Measurements from ENCODE around the gene SLC16A10. TPM values are rescaled to one million over a fixed set of nuclear protein-coding genes. Genes with fewer than 3 reads are reported as not detected.

The SLC16A10 gene
- total RNA-seq, 8 experiments from 2014 or later: 0.20 to 8.5 (median 4.1) TPM

DNA sequence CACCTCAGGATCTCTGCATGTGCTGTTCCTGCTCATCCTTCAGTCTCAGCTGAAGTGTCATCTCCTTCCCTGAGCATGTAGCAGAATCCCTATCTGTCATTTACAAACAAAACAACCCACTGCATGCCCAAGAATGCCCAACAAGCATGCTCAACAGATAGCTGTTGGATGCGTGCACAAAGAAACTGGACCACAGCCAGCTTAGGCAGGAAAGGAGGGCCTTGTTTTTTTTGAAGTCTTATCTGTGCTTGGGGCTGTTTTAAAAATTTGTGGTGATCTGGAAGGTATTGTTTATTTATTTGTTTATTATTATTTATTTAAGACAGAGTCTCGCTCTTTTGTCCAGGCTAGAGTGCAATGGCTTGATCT is 18.5 kb upstream of the SLC16A10 start:
- H3K4me3 ChIP-seq: no peak overlapping the region
- H3K27ac ChIP-seq: no peak overlapping the region
- 13 to 100% (median 83%) methylated on average over 1 to 2 of the region's 2 CpGs; no CpG with 5 or more reads in 3 of the 10 experiments for WGBS, 10 experiments
- ATAC-seq (replicated peaks in 6 of 8): no peak
- in situ Hi-C loops (cut with MboI; ENCODE audit: low pct_unique_long_range_greater_than_20kb in 2 of 9, low sequenced_read_pairs in 9 of 9, unreplicated experiment in 9 of 9): loop anchor here in 3 of 9 experiments (25.0 kb wide), 2 partner anchors 143 to 968 kb away; no protein-coding TSS in a partner anchor
- H3K4me1 ChIP-seq (replicated peaks in 1 of 2): no peaks in the 10 kb centered on the region

DNA sequence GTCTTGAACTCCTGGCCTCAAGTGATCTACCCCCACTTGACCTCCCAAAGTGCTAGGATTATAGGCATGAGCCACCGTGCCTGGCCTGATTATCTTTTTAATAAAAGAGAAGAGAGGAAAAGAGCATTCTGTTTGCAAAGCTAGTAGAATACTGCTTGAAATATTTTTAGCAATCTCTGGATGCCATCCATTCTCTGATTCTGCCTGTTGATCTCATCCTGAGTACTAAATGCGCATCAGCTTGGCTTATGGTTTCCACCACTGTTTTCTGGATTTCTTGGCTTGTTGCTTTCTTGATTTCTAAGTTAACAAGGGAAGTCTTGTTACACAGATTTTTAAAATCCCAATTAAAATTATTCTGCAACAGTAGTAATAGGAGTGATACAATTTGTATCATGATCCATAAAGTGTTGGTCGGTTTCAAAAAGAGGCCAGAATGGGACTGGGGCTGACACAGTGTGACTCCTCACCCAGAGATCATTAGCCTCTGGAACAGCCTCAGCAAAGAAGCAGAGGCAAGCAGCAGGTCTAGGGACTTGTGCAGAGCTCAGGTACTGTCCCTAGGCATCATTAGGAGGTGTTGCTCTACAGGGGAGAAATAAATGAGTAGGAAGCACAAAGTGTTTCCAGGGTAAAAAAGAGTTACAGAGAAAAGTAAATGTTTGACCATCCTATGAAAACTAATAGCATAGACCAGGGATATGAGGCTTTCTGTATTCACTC is 17.8 kb upstream of the SLC16A10 start:
- in situ Hi-C loops (cut with MboI; ENCODE audit: low pct_unique_long_range_greater_than_20kb in 2 of 9, low sequenced_read_pairs in 9 of 9, unreplicated experiment in 9 of 9): loop anchor here in 3 of 9 experiments (25.0 kb wide), 2 partner anchors 143 to 968 kb away; no protein-coding TSS in a partner anchor
- Histone ChIP-seq H3K4me1 (replicated peaks in 1 of 2) (no peaks in the 10 kb centered on the region), H3K4me3 (no peak overlapping the region), H3K27ac (no peak overlapping the region)
- 0 to 100% (median 89%) methylated on average over 1 to 3 of the region's 3 CpGs; no CpG with 5 or more reads in 1 of the 10 experiments for WGBS, 10 experiments
- peak in 1 of 8 experiments; percentile 53 for ATAC-seq (replicated peaks in 6 of 8)

DNA sequence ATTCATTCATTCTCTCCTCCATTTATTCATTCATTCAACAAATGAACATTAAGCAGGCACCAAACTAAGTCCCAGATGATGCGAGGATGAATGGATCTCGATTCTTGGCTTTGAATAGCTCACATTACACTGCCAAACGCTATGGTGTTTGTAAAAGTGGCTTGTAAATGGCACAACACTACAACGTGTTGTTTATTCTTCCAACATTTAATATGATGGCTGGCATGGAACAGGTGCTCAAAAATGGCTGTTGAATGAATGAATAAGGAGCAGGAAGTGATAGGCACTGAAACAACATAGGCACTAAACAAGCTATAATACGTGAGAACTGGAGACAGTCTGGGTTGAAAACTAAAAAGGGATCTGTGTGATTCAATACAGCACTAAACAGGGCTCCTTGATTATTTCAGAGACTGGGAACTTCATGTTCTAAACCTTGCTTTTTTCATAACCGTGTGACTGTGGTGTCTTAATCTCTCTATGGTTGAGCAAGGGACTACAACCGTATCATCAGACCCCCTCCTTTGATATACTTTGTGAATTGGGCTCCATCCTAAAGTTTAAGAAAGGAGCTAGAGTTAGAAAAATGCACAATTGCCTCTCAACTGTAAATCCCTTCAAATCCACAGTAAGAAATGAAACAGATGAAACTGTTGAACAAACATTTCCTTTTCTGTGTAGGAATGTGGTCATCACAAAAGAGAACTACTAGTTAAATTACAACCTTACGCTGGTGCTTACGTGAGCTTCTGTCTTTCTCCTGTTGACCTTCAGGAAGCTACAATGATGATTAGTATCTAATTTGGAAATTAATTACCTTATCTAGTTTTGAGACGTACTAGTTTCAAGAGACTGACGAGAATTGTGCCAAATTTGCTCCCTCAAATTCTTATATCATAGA is 16.9 kb upstream of the SLC16A10 start:
- Histone ChIP-seq H3K4me3 (no peak overlapping the region), H3K4me1 (replicated peaks in 1 of 2) (no peaks in the 10 kb centered on the region), H3K27ac (no peak overlapping the region)
- 10 to 92% (median 85%) methylated on average over 2 to 11 of the region's 11 CpGs for WGBS, 10 experiments
- no peak for ATAC-seq (replicated peaks in 6 of 8)
- in situ Hi-C loops (cut with MboI; ENCODE audit: low pct_unique_long_range_greater_than_20kb in 2 of 9, low sequenced_read_pairs in 9 of 9, unreplicated experiment in 9 of 9): loop anchor here in 3 of 9 experiments (25.0 kb wide), 2 partner anchors 142 to 967 kb away; no protein-coding TSS in a partner anchor

DNA sequence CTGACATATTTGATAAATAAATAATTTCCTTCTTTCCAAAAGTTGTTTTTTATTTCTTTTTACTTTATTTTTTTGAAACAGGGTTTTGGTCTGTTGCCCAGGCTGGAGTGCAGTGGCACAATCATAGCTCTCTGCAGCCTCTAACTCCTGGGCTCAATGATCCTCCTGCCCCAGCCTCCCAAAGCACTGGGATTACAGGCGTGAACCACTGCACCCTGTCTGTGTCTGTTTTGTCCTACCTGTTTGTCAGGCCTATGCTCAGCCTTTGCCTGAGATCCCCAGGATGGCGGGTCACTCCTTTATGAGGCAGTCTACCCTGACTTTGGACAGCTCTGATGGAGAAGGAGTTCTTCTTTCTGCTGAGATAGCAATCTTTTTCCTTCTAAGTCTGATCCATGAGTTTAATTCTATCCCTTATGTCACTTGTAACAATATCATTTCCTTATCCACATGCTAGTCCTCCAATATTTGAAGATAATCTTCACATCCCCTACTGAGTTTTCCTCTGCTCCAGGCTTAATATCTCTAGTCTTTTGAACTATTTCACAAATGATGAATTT is 14.4 kb upstream of the SLC16A10 start:
- WGBS, 10 experiments: 20 to 100% (median 82%) methylated on average over 1 to 2 of the region's 2 CpGs; no CpG with 5 or more reads in 3 of the 10 experiments
- H3K27ac ChIP-seq: no peak overlapping the region
- no peak overlapping the region for H3K4me3 ChIP-seq
- ATAC-seq (replicated peaks in 6 of 8): no peak
- in situ Hi-C loops (cut with MboI; ENCODE audit: low pct_unique_long_range_greater_than_20kb in 2 of 9, low sequenced_read_pairs in 9 of 9, unreplicated experiment in 9 of 9): loop anchor here in 3 of 9 experiments (25.0 kb wide), 2 partner anchors 139 to 964 kb away; no protein-coding TSS in a partner anchor
- no peaks in the 10 kb centered on the region for H3K4me1 ChIP-seq (replicated peaks in 1 of 2)

DNA sequence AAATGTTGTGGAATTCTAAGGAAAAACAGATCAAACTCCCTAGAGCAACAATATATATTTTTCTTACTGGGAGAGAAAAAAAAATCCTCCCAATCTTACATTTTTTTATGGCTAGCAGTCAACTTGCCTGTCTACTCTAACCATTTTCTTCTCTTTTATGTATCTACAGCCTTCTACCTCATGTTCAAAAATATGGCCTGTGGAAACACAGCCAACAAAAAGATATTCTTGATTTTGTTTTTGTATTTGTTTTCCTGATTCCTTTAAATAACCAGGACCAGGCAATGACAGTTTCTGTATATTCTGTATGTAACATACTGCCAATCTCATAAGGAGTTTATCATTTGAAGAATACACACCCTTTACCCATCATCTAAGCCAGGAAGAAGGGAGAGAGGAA is 13.0 kb upstream of the SLC16A10 start:
- no peak overlapping the region for H3K27ac ChIP-seq
- H3K4me1 ChIP-seq (replicated peaks in 1 of 2): peaks cover 0 to 3% of the 10 kb centered on the region in 2 donors
- ATAC-seq (replicated peaks in 6 of 8): no peak
- in situ Hi-C loops (cut with MboI; ENCODE audit: low pct_unique_long_range_greater_than_20kb in 2 of 9, low sequenced_read_pairs in 9 of 9, unreplicated experiment in 9 of 9): loop anchor here in 3 of 9 experiments (25.0 kb wide), 2 partner anchors 138 to 963 kb away; no protein-coding TSS in a partner anchor
- no peak overlapping the region for H3K4me3 ChIP-seq

DNA sequence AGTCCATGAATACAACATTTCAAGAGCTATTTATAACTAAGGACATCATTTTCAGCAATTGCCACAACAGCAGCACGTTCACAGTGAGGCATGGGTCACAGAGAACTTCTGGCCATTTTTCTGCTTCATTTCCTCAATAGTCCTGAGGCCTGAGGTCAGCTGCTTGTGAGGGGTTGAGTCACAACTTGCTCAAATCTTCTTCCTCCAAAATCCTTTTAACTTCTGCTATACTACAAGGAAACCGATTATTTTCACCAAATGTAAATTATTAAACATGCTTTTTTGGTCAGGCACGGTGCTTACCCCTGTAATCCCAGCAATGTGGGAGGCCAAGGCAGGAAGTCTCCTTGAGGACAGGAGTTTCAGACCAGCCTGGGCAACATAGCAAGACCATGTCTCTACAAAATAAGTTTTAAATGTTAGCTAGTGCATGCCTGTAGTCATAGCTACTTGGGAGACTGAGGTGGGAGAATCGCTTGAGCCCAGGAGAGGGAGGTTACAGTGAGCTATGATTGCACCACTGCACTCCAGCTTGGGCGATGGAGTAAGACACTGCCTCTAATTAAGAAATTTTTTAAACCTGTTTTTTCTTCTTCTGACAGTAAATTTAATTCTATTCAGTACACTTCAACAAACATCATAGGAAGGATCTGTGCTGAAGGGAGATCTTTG is 11.1 kb upstream of the SLC16A10 start:
- Histone ChIP-seq H3K4me3 (no peak overlapping the region), H3K27ac (no peak overlapping the region), H3K4me1 (replicated peaks in 1 of 2) (peaks cover 0 to 3% of the 10 kb centered on the region in 2 donors)
- peak in 1 of 8 experiments; percentile 15 for ATAC-seq (replicated peaks in 6 of 8)
- WGBS, 10 experiments: 41 to 94% (median 75%) methylated on average over 1 to 5 of the region's 5 CpGs; no CpG with 5 or more reads in 2 of the 10 experiments
- in situ Hi-C loops (cut with MboI; ENCODE audit: low pct_unique_long_range_greater_than_20kb in 2 of 9, low sequenced_read_pairs in 9 of 9, unreplicated experiment in 9 of 9): no loop called here

DNA sequence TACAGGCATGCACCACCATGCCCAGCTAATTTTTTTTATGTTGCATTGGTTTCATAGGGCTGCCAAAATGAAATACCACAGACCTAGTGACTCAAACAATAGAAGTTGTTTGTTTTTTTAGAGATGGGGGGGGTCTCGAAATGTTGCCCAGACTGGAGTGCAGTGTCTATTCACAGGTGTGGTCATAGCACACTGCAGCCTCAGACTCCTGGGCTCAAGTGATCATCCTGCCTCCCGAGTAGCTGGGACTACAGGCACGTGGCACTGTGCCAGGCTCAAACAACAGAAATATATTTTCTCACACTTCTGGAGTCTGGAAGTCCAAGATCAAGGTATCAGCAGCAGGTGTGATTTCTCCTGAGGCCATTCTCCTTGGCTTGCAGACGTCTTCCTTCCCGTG is 6.6 kb upstream of the SLC16A10 start:
- H3K4me3 ChIP-seq: no peak overlapping the region
- H3K4me1 ChIP-seq (replicated peaks in 1 of 2): peaks cover 0 to 3% of the 10 kb centered on the region in 2 donors
- no peak overlapping the region for H3K27ac ChIP-seq
- peak in 1 of 8 experiments; percentile 22 for ATAC-seq (replicated peaks in 6 of 8)
- in situ Hi-C loops (cut with MboI; ENCODE audit: low pct_unique_long_range_greater_than_20kb in 2 of 9, low sequenced_read_pairs in 9 of 9, unreplicated experiment in 9 of 9): no loop called here
- WGBS, 10 experiments: 23 to 81% (median 62%) methylated on average over 1 to 5 of the region's 5 CpGs; no CpG with 5 or more reads in 6 of the 10 experiments

DNA sequence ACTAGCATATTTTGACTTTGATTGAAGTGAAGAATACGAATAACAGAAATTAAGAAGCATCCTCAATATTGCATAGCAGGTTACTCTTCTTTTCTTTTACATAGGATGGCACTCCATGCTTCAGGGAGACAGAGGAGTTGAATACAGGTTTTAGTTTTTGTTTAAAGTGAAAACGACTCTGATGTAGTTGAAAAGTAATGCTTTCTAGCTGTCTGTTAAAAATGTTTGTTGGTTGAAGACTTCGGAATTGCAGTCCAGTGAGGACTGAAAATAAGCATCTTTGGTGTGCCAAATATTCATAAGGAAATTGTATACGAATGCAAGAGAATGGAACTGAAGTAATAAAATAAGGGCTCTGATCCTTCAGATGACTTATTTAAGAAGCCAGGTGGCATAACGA is 618 bp upstream of the SLC16A10 start:
- 4 to 45% (median 18%) methylated on average over 3 to 5 of the region's 5 CpGs for WGBS, 10 experiments
- Histone ChIP-seq H3K4me3 (peak overlapping the region; percentile 54 to 74 (median 63)), H3K27ac (no peak overlapping the region), H3K4me1 (replicated peaks in 1 of 2) (peaks cover 5 to 10% of the 10 kb centered on the region in 2 donors)
- no peak for ATAC-seq (replicated peaks in 6 of 8)
- in situ Hi-C loops (cut with MboI; ENCODE audit: low pct_unique_long_range_greater_than_20kb in 2 of 9, low sequenced_read_pairs in 9 of 9, unreplicated experiment in 9 of 9): no loop called here

DNA sequence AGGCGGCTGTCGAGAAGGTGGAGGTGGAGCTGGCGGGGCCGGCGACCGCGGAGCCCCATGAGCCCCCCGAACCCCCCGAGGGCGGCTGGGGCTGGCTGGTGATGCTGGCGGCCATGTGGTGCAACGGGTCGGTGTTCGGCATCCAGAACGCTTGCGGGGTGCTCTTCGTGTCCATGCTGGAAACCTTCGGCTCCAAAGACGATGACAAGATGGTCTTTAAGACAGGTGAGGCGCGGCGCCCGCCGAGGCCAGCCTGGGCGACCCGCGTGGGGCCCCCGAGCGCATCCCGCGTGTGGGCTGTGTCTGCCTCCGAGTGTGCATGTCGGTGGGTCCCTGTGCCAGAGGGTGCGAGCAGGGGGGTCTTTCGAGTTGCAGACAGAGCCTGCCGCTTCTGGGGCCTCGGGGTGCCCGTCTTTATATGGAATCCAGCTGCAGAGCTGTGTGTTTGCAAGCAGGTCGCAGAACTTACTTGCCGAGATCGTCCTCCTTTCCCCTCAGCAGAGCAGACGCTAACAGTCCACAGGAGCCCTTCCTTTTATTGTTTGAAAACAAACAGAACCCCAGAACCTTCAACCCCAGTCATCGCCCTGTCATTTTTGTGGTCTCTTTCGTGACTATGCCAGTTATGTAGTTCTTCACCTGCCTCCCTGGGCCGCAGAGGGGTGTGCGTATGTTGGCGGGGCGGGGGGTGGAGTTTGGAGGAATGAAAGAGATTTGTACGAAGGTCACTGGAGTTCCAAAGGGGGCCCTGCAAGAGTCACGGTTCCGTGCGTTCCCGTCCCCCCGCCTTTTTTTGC is 766 bp downstream of the SLC16A10 start:
- peak overlapping the region; percentile 54 to 74 (median 63) for H3K4me3 ChIP-seq
- H3K27ac ChIP-seq: peak overlapping the region in 1 of 2 donors; percentile 5
- H3K4me1 ChIP-seq (replicated peaks in 1 of 2): peaks cover 5 to 10% of the 10 kb centered on the region in 2 donors
- ATAC-seq (replicated peaks in 6 of 8): peak in 6 of 8 experiments; percentile 18 to 34 (median 26)
- 0 to 15% (median 0%) methylated on average over 1 to 8 of the region's 54 CpGs; no CpG with 5 or more reads in 3 of the 10 experiments for WGBS, 10 experiments
- in situ Hi-C loops (cut with MboI; ENCODE audit: low pct_unique_long_range_greater_than_20kb in 2 of 9, low sequenced_read_pairs in 9 of 9, unreplicated experiment in 9 of 9): no loop called here

DNA sequence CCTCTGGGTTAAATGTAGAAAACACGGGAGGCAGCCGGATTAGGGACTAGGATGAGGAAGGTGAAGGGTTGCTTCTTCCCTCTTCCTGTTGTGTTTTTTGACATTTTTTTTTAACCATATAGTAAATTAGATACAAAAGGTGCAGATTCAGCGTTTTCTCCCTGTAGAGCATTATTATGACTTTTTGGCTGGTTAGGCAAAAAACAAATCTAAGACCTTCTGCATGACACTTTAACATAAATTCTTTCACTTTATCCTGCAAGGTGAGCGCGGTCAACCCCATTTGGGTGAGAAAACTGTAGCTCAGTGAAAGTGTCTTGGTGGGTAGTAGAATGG is 1.3 kb downstream of the SLC16A10 start:
- WGBS, 10 experiments: 6 to 82% (median 34%) methylated on average over 1 to 5 of the region's 5 CpGs
- in situ Hi-C loops (cut with MboI; ENCODE audit: low pct_unique_long_range_greater_than_20kb in 2 of 9, low sequenced_read_pairs in 9 of 9, unreplicated experiment in 9 of 9): no loop called here
- Histone ChIP-seq H3K4me3 (peak overlapping the region; percentile 54 to 74 (median 63)), H3K4me1 (replicated peaks in 1 of 2) (peaks cover 5 to 10% of the 10 kb centered on the region in 2 donors), H3K27ac (no peak overlapping the region)
- ATAC-seq (replicated peaks in 6 of 8): no peak

DNA sequence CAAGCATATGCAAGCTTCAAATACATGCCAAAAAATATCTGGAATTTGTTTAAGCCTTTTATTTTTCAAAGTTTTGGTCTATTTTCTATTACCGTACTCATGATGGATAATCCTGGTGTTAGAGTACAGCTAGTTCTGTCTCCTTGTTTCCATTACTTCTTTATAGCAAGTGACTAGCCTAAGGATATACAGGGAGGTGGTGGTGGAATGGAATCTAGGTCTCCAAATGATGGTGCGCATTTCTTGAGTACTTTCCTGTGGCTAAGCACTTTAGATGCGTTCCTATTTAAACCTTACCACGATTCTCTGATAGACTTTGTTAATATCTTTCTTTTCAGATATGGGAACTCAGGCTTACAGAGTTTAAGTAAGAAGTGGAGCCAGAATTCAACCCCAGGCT is 3.5 kb downstream of the SLC16A10 start:
- H3K27ac ChIP-seq: no peak overlapping the region
- in situ Hi-C loops (cut with MboI; ENCODE audit: low pct_unique_long_range_greater_than_20kb in 2 of 9, low sequenced_read_pairs in 9 of 9, unreplicated experiment in 9 of 9): no loop called here
- no peak overlapping the region for H3K4me3 ChIP-seq
- peaks cover 5 to 10% of the 10 kb centered on the region in 2 donors for H3K4me1 ChIP-seq (replicated peaks in 1 of 2)
- 37 to 100% (median 81%) methylated on average over 1 to 4 of the region's 4 CpGs; no CpG with 5 or more reads in 1 of the 10 experiments for WGBS, 10 experiments
- ATAC-seq (replicated peaks in 6 of 8): no peak

DNA sequence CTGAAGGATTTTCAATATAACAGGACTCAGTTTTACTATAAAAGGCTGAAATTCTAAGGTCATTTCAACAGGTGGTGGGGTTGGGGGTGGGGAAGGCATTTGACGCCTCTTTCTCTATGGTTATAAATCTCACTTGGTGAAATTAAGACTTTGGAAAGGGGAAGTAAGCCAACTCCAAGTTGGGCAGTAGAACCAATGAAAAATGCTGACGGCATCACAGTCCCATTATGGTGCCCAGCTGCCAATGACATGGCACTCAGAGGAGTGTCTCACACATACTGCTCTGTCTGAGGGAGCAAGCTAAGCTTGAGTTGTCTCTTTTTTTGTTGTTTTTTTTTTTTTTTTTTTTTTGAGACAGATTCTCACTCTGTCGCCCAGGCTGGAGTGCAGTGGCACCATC is 4.7 kb downstream of the SLC16A10 start:
- Histone ChIP-seq H3K27ac (no peak overlapping the region), H3K4me3 (no peak overlapping the region), H3K4me1 (replicated peaks in 1 of 2) (peaks cover 5 to 10% of the 10 kb centered on the region in 2 donors)
- no peak for ATAC-seq (replicated peaks in 6 of 8)
- in situ Hi-C loops (cut with MboI; ENCODE audit: low pct_unique_long_range_greater_than_20kb in 2 of 9, low sequenced_read_pairs in 9 of 9, unreplicated experiment in 9 of 9): no loop called here
- 0 to 100% (median 66%) methylated on average over 1 to 2 of the region's 3 CpGs; no CpG with 5 or more reads in 4 of the 10 experiments for WGBS, 10 experiments

Measured in motor neuron (in vitro differentiated cells).